ENCODE data around the gene KIAA1958.
"Not testable (repeated sequence)": the region's sequence is repeated elsewhere in the genome, so short reads cannot be mapped to it uniquely, and the experiment has no call there.

The KIAA1958 gene

GRCh38 chr9:112673221-112673620 is 186.6 kb downstream of the KIAA1958 start:
- DNase-seq = not testable (repeated sequence)

- no peak for DNase-seq
Measured at GRCh38 chr9:112677040-112677439, 190.4 kb downstream of the KIAA1958 start.

- DNase-seq = no peak
Measured at GRCh38 chr9:112680731-112681402, 194.2 kb downstream of the KIAA1958 start.

GRCh38 chr9:112689161-112689740 is 202.6 kb downstream of the KIAA1958 start:
- no peak for DNase-seq

DNA sequence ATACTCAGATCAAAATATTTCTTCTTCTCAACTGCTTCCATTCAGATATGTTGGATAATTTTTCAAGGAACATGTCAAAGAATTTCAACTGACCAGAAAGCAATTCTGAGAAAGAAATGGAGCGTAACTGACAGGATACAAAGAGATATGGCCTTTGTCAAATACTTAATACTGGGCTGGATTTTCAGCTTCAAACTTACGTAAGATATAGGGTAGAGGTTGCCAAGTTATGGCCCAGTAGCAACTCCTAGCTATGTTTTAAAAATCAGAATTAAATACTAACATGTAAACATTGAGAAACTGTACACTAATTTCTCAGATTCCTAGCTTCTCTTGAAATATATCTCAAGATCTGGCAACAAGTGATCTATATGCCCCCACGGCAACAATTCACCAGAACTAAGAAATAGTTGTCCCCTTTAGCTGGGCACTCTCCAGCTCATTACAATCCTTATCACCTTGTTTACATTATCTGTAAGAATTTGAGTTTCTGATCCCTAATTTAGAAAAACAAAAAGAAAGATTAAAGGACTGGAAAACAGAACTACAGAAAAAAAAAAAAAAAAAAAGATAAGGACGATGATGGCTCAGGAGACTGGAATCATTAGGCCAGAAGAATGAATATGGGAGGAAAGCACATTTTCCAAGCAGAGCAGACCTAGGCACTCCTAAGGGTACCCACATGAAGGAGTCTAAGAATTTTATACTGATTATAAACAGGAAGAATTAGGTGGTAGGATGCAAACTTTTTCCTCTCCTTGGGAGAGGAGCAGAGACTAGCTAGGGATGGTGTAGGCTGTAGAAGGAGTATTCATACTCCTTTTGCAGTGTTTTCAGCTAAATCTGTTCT is 208.3 kb downstream of the KIAA1958 start:
- no peak for DNase-seq

GRCh38 chr9:112696461-112696860 is 209.8 kb downstream of the KIAA1958 start:
- DNase-seq = no peak

DNA sequence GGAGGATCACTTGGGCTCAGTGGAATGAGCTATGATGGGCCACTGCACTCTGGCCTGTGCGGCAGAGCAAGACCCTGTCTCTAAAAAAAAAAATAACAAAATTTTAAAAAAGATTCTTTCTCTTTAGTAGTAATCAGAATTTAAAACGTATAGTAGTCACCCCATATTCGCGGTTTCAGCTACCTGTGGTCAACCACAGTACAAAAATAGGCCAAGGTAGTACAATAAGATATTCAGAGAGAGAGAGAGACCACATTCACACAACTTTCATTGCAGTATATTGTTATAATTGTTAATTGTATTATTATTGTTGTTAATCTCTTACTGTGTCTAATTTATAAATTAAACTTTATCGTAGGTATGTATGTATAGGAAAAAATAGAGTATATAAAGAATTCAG is 212.6 kb downstream of the KIAA1958 start:
- DNase-seq = no peak

DNA sequence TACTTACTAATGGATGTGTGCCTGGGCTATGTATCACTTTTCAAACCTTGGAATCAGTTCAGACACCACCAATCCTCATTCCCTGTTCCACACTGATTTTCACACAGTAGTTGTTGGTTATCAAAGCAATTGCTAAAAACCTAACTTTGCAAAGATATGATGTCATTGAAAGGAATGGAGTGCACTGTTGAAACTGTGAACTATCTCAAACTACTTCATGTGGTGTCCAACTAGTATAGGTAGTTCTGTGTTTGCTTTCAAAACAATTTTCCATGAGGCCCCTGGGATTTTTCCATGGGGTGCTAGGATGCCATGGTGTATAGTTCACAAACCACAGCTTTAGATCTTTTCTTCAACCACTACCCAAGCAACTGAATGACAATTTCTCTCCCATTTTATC is 213.5 kb downstream of the KIAA1958 start:
- no peak for DNase-seq

DNA sequence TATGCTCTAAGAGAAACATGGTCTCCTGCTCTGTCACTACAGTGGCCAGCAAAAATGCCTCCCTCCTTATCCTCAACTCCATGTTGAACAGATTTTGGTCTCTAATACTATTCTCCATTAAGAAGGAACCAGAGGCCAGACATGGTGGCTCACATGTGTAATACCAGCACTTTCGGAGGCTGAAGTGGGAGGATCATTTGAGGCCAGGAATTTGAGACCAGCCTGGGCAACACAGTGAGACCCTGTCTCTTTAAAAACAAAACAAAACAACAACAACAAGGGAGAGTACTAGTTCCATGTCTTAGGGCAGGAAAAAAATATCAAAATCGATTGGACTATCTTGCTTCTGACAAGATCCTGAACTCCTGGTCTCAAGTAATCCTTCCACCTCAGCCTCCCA is 216.7 kb downstream of the KIAA1958 start:
- DNase-seq = no peak

DNA sequence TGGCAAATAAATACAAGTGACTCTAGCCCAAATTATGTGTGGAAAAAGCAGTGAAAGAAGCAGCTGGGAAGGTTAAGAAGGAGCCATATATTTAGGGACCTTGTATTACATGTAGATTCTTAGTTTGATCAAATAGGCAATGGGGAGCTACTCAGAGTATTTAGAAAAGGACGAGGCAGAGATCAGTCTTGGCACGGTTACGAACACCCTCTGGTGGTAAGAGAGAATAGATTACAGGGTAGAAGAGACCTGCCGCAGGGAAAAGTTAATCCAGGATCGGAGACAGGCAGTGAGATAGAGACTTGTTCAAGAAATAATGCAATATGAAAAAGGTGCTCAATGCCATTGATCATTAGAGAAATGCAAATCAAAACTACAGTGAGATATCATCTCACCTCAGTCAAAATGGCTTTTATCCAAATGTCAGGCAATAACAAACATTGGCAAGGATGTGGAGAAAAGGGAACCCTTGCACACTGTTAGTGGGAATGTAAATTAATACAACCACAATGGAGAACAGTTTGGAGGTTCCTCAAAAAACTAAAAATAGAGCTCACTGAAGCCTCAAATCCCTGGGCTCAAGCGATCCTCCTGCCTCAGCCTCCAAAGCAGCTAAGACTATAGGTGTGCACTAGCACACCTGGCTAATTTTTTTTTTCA is 219.3 kb downstream of the KIAA1958 start:
- no peak for DNase-seq

- no peak for DNase-seq
Measured at GRCh38 chr9:112711050-112711689, 224.5 kb downstream of the KIAA1958 start.

DNA sequence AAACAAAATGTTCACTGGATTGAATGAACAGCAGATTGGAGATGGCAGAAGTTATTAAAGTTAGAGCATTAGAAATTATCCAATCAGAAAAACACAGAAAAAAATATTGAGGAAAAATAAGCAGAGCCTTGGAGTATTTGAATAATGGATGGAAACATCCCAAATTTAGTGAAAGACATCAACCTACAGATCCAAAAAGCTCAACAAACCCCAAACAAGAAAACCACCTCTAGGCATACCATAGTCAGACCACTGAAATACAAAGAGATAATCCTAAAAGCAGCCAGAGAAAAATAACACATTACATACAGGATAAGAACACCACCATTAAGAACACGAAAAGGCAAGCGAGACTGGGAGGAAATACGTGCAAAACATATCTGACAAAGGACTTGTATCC is 226.1 kb downstream of the KIAA1958 start:
- DNase-seq = no peak

DNA sequence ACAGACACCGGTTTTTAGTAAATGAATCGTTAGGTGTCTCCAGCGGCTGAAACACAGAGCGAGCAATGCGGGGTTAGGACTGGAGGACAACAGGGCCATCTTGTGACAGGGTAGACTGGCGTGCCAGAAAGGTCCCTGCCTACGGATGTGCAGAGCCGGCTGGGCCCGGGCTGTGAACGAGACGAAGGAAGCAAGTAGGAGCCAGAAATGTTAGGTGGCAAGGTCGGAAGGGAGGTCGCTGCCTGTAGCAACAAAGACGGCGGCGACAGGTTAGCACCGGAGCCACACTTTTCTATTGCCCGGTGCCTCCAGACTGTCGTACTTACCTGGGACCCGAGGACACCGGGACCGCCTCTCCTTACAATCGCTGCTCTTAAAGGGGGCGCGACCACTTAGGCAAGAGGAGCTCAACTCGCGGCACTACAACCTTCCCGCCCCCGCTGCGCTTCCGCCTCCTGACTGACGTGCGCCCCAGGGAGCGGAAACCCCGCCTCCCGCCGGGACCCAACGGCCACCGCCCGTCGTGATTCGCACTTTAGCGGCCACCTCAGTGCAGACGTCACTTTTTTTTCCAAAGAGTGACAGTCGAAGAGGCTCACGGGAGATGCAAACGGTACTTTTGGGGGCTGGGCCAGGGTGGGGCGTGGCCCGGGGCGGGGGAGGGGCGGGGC is 231.2 kb downstream of the KIAA1958 start, which contains the start of gene INIP:
Gene INIP, minus strand, starts transcription at position 457 of the 671 bp plus-strand sequence. CDS start 1,632 bp downstream, outside the sequence.
- peak; percentile 95 for DNase-seq
